GM23248 (cell line): ENCODE data around the gene NPR2. TPM values are rescaled to one million over a fixed set of nuclear protein-coding genes. Genes with fewer than 3 reads are reported as not detected.

Experiments used
- DNase-seq: peaks from one replicate; pipeline ENCODE4 v3.0.0-alpha.2; 2015
- H2AFZ ChIP-seq: fragments of 200-600 bp; sonication (generic); 2 replicates; pipeline ENCODE4 v1.6.1; 2016; ENCODE audit warnings: antibody characterized with exemption
- H3F3A ChIP-seq: fragments of 200-600 bp; sonication (generic); 2 replicates; pipeline ENCODE4 v1.6.1; 2016; ENCODE audit warnings: mild to moderate bottlenecking, antibody characterized with exemption, mixed run types; ENCODE audit not compliant: insufficient read depth
- H3K27ac ChIP-seq: fragments of 200-600 bp; sonication (generic); 2 replicates; pipeline ENCODE4 v1.5.1; 2016; ENCODE audit warnings: mild to moderate bottlenecking
- H3K27me3 ChIP-seq: fragments of 200-600 bp; sonication (generic); replicated peaks from 2 replicates; pipeline ENCODE4 v1.6.1; 2016; ENCODE audit warnings: mild to moderate bottlenecking; ENCODE audit not compliant: insufficient read depth
- H3K36me3 ChIP-seq: fragments of 200-600 bp; sonication (generic); 2 replicates; pipeline ENCODE4 v1.6.1; 2016; ENCODE audit warnings: low read depth, mild to moderate bottlenecking
- H3K4me1 ChIP-seq: fragments of 200-600 bp; sonication (generic); 2 replicates; pipeline ENCODE4 v1.6.1; 2016; ENCODE audit warnings: mild to moderate bottlenecking; ENCODE audit not compliant: insufficient read depth
- H3K4me2 ChIP-seq: fragments of 200-600 bp; sonication (generic); one replicate; pipeline ENCODE4 v1.6.1; 2016; ENCODE audit warnings: mild to moderate bottlenecking; ENCODE audit not compliant: unreplicated experiment
- H3K4me3 ChIP-seq: fragments of 200-600 bp; sonication (generic); 2 replicates; pipeline ENCODE4 v1.5.1; 2016; ENCODE audit warnings: mild to moderate bottlenecking
- H3K79me2 ChIP-seq: fragments of 200-600 bp; sonication (generic); 2 replicates; pipeline ENCODE4 v1.6.1; 2016; ENCODE audit warnings: mild to moderate bottlenecking; ENCODE audit not compliant: insufficient read depth
- H3K9ac ChIP-seq: fragments of 200-600 bp; sonication (generic); 2 replicates; pipeline ENCODE4 v1.6.1; 2016; ENCODE audit warnings: mild to moderate bottlenecking
- H3K9me2 ChIP-seq: fragments of 200-600 bp; sonication (generic); 2 replicates; pipeline ENCODE4 v1.6.1; 2016; ENCODE audit warnings: mixed run types, mild to moderate bottlenecking, moderate library complexity; ENCODE audit not compliant: insufficient read depth
- H3K9me3 ChIP-seq: fragments of 200-600 bp; sonication (generic); one replicate; pipeline ENCODE4 v1.6.1; 2017; ENCODE audit warnings: low read depth
- H4K20me1 ChIP-seq: fragments of 200-600 bp; sonication (generic); 2 replicates; pipeline ENCODE4 v1.6.0; 2016; ENCODE audit not compliant: insufficient read depth
- EZH2 ChIP-seq: fragments of 200-600 bp; sonication (generic); IDR thresholded peaks from 2 replicates; pipeline ENCODE4 v1.6.1; 2018; ENCODE audit warnings: antibody characterized with exemption, mild to moderate bottlenecking; ENCODE audit not compliant: insufficient read depth, poor library complexity, severe bottlenecking
- EZH2phosphoT487 ChIP-seq: fragments of 200-600 bp; sonication (generic); IDR thresholded peaks from 2 replicates; pipeline ENCODE4 v1.6.1; 2018; ENCODE audit warnings: antibody characterized with exemption, moderate library complexity, mild to moderate bottlenecking, low read depth; ENCODE audit not compliant: insufficient read depth
- WGBS, 2 experiments: methylation state at CpG; one replicate each; pipeline ENCODE4 v1.1.6; 2015 to 2017; ENCODE audit warnings: low lambda C conversion rate in 2 of 2, low coverage in 1 of 2; ENCODE audit errors: missing lambda C conversion rate in 2 of 2; 5-methylcytosine and 5-hydroxymethylcytosine counted together
- in situ Hi-C: fragments of 300-500 bp; cut with MboI; formaldehyde crosslinking; loops from 2 replicates; pipeline ENCODE4 v1.15.0; 2020
- polyA plus RNA-seq: library from polyadenylated mRNA; unstranded; fragments of >200 nt; fragmentation: Nextera tagmentation; extraction: Ambion mirVana; gene quantifications from 2 replicates; pipeline ENCODE4 v1.2.1, GENCODE V29; 2016
- total RNA-seq: library from RNA; depleted of rRNA; stranded (reverse); fragments of >200 nt; shearing (Covaris generic); gene quantifications from 2 replicates; pipeline ENCODE4 v1.2.3, GENCODE V29; 2014

NPR2 gene
- total and polyA plus RNA-seq, 2 experiments from 2014 or later, result 11.8 to 26.9 TPM

GRCh38 chr9:35758475-35759050, 32.8 kb upstream of the NPR2 start:
- no peak for DNase-seq
- no peaks in the 10 kb centered on the region for H3K27me3 ChIP-seq
- H3K36me3 ChIP-seq, result no peaks in the 10 kb centered on the region
- in situ Hi-C loops, result no loop called here
- H3K9me2 ChIP-seq, result no peaks in the 10 kb centered on the region
- no peaks in the 10 kb centered on the region for H3K79me2 ChIP-seq
- no peak overlapping the region for H2AFZ ChIP-seq
- 27 to 30% methylated on average over 3 of the region's 3 CpGs for WGBS, 2 experiments
- 0 out of 2 replicates have a peak, but pooled peaks cover 13% of the 10 kb centered on the region for H3F3A ChIP-seq
- no peak overlapping the region for H3K27ac ChIP-seq
- no peaks in the 10 kb centered on the region for H3K9me3 ChIP-seq
- no peak overlapping the region for H3K4me2 ChIP-seq
- no peaks in the 10 kb centered on the region for H4K20me1 ChIP-seq
- H3K4me1 ChIP-seq, result peaks cover 8% of the 10 kb centered on the region
- H3K4me3 ChIP-seq, result no peak overlapping the region
- H3K9ac ChIP-seq, result no peak overlapping the region
- TF ChIP-seq EZH2phosphoT487 (no peak), EZH2 (no peak)

- Histone ChIP-seq H2AFZ (no peak overlapping the region), H3K27me3 (no peaks in the 10 kb centered on the region), H3K27ac (no peak overlapping the region), H3K9me2 (no peaks in the 10 kb centered on the region), H3K4me2 (no peak overlapping the region), H4K20me1 (no peaks in the 10 kb centered on the region), H3K4me3 (no peak overlapping the region), H3K79me2 (no peaks in the 10 kb centered on the region), H3K9ac (no peak overlapping the region), H3F3A (0 out of 2 replicates have a peak, but pooled peaks cover 13% of the 10 kb centered on the region), H3K9me3 (no peaks in the 10 kb centered on the region), H3K4me1 (peaks cover 8% of the 10 kb centered on the region), H3K36me3 (no peaks in the 10 kb centered on the region)
- DNase-seq, result no peak
- WGBS, 2 experiments, result 88 to 90% methylated on average over 4 of the region's 4 CpGs
- in situ Hi-C loops, result no loop called here
- no peak for TF ChIP-seq EZH2
- no peak for TF ChIP-seq EZH2phosphoT487
Observed at GRCh38 chr9:35759795-35760194, 31.6 kb upstream of the NPR2 start.

- H3K79me2 ChIP-seq, result no peaks in the 10 kb centered on the region
- H3K9me3 ChIP-seq, result no peaks in the 10 kb centered on the region
- TF ChIP-seq EZH2phosphoT487 (no peak), EZH2 (no peak)
- no peak overlapping the region for H3K9ac ChIP-seq
- no peaks in the 10 kb centered on the region for H3K27me3 ChIP-seq
- in situ Hi-C loops, result no loop called here
- no peaks in the 10 kb centered on the region for H3K36me3 ChIP-seq
- 0 out of 2 replicates have a peak, but pooled peaks cover 13% of the 10 kb centered on the region for H3F3A ChIP-seq
- peaks cover 8% of the 10 kb centered on the region for H3K4me1 ChIP-seq
- H3K4me3 ChIP-seq, result no peak overlapping the region
- WGBS, 2 experiments, result 95 to 97% methylated on average over 2 of the region's 2 CpGs
- H3K9me2 ChIP-seq, result no peaks in the 10 kb centered on the region
- DNase-seq, result no peak
- no peaks in the 10 kb centered on the region for H4K20me1 ChIP-seq
- no peak overlapping the region for H3K4me2 ChIP-seq
- H2AFZ ChIP-seq, result no peak overlapping the region
- no peak overlapping the region for H3K27ac ChIP-seq
Observed at GRCh38 chr9:35760651-35761050, 30.7 kb upstream of the NPR2 start.

- no peak overlapping the region for H3K4me2 ChIP-seq
- H3K27ac ChIP-seq, result no peak overlapping the region
- no peak overlapping the region for H3K9ac ChIP-seq
- H3K9me2 ChIP-seq, result no peaks in the 10 kb centered on the region
- H3K27me3 ChIP-seq, result no peaks in the 10 kb centered on the region
- WGBS, 2 experiments, result 73 to 86% methylated on average over 2 of the region's 2 CpGs
- no peaks in the 10 kb centered on the region for H3K36me3 ChIP-seq
- in situ Hi-C loops, result no loop called here
- H3K79me2 ChIP-seq, result no peaks in the 10 kb centered on the region
- no peaks in the 10 kb centered on the region for H4K20me1 ChIP-seq
- H3K4me1 ChIP-seq, result no peaks in the 10 kb centered on the region
- DNase-seq, result no peak
- H3K9me3 ChIP-seq, result no peaks in the 10 kb centered on the region
- TF ChIP-seq EZH2phosphoT487 (no peak), EZH2 (no peak)
- H2AFZ ChIP-seq, result no peak overlapping the region
- 0 out of 2 replicates have a peak, but pooled peaks cover 9% of the 10 kb centered on the region for H3F3A ChIP-seq
- H3K4me3 ChIP-seq, result no peak overlapping the region
Observed at GRCh38 chr9:35763181-35763580, 28.2 kb upstream of the NPR2 start.
